ENCODE measurements around the gene ZFAND3.

GRCh38 chr6:38088010-38088409 lies 268.5 kb downstream of the ZFAND3 start:
- TF ChIP-seq CEBPB (IDR thresholded peaks at IDR 0.05; ENCODE audit: low read depth, low read length) (no peak), POLR2A (IDR thresholded peaks at IDR 0.05; ENCODE audit: low read depth, low read length) (no peak), SMC3 (IDR thresholded peaks at IDR 0.05; ENCODE audit: low read depth, low read length) (no peak), RCOR1 (IDR thresholded peaks at IDR 0.05; ENCODE audit: insufficient replicate concordance, low read length) (no peak), RAD21 (IDR thresholded peaks at IDR 0.05; ENCODE audit: low read length) (no peak), RFX5 (IDR thresholded peaks at IDR 0.05; ENCODE audit: low read depth, low read length) (no peak), CHD1 (IDR thresholded peaks at IDR 0.05; ENCODE audit: low read depth, low read length) (no peak), MXI1 (IDR thresholded peaks at IDR 0.05; ENCODE audit: borderline replicate concordance, low read depth, low read length) (no peak)
- TF ChIP-seq, protein P1, sequence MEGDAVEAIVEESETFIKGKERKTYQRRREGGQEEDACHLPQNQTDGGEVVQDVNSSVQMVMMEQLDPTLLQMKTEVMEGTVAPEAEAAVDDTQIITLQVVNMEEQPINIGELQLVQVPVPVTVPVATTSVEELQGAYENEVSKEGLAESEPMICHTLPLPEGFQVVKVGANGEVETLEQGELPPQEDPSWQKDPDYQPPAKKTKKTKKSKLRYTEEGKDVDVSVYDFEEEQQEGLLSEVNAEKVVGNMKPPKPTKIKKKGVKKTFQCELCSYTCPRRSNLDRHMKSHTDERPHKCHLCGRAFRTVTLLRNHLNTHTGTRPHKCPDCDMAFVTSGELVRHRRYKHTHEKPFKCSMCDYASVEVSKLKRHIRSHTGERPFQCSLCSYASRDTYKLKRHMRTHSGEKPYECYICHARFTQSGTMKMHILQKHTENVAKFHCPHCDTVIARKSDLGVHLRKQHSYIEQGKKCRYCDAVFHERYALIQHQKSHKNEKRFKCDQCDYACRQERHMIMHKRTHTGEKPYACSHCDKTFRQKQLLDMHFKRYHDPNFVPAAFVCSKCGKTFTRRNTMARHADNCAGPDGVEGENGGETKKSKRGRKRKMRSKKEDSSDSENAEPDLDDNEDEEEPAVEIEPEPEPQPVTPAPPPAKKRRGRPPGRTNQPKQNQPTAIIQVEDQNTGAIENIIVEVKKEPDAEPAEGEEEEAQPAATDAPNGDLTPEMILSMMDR (conservative IDR thresholded peaks at IDR 0.05; ENCODE audit: low read depth, low read length) = no peak
- TF ChIP-seq, protein P2, sequence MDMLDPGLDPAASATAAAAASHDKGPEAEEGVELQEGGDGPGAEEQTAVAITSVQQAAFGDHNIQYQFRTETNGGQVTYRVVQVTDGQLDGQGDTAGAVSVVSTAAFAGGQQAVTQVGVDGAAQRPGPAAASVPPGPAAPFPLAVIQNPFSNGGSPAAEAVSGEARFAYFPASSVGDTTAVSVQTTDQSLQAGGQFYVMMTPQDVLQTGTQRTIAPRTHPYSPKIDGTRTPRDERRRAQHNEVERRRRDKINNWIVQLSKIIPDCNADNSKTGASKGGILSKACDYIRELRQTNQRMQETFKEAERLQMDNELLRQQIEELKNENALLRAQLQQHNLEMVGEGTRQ (IDR thresholded peaks at IDR 0.05; ENCODE audit: low read depth, low read length) = no peak

Data from IMR-90 (cell line).